GM23338 (cell line): ENCODE measurements around the gene SPTBN4. TPM values are rescaled to one million over a fixed set of nuclear protein-coding genes. Genes with fewer than 3 reads are reported as not detected.

ENCODE experiments used
- ATAC-seq: fragments of 200-7000 bp; cut with Tn5 transposase; 3 replicates; pipeline ENCODE4 v1.9.1; 2020
- DNase-seq: peaks from one replicate; pipeline ENCODE4 v3.0.0-alpha.2; 2015; ENCODE audit warnings: low spot score
- H2AFZ ChIP-seq: fragments of 200-600 bp; sonication (generic); 2 replicates; pipeline ENCODE4 v1.8.0; 2016; ENCODE audit warnings: antibody characterized with exemption, mild to moderate bottlenecking, moderate library complexity
- H3F3A ChIP-seq: fragments of 200-600 bp; sonication (generic); replicated peaks from 2 replicates; pipeline ENCODE4 v1.8.0; 2017; ENCODE audit warnings: antibody characterized with exemption, mixed run types, low read depth
- H3K27ac ChIP-seq: fragments of 200-600 bp; sonication (generic); 2 replicates; pipeline ENCODE4 v1.6.1; 2016; ENCODE audit warnings: low read depth
- H3K27me3 ChIP-seq: fragments of 200-600 bp; sonication (generic); 2 replicates; pipeline ENCODE4 v1.8.0; 2016; ENCODE audit warnings: mild to moderate bottlenecking, mixed run types, moderate library complexity; ENCODE audit not compliant: insufficient read depth
- H3K36me3 ChIP-seq: fragments of 200-600 bp; sonication (generic); 2 replicates; pipeline ENCODE4 v1.8.0; 2016; ENCODE audit warnings: mild to moderate bottlenecking; ENCODE audit not compliant: insufficient read depth
- H3K4me1 ChIP-seq: fragments of 200-600 bp; sonication (generic); 2 replicates; pipeline ENCODE4 v1.8.0; 2016; ENCODE audit warnings: mild to moderate bottlenecking, moderate library complexity; ENCODE audit not compliant: insufficient read depth
- H3K4me2 ChIP-seq: fragments of 200-600 bp; sonication (generic); 2 replicates; pipeline ENCODE4 v1.7.1; 2017; ENCODE audit warnings: mixed run types
- H3K4me3 ChIP-seq: fragments of 200-600 bp; sonication (generic); 2 replicates; pipeline ENCODE4 v1.6.1; 2016; ENCODE audit warnings: mixed run types
- H3K79me2 ChIP-seq: fragments of 200-600 bp; sonication (generic); replicated peaks from 2 replicates; pipeline ENCODE4 v1.8.0; 2017; ENCODE audit warnings: mild to moderate bottlenecking; ENCODE audit not compliant: insufficient read depth
- H3K9me2 ChIP-seq: fragments of 200-600 bp; sonication (generic); 2 replicates; pipeline ENCODE4 v1.8.0; 2017; ENCODE audit not compliant: insufficient read depth
- H4K20me1 ChIP-seq: fragments of 200-600 bp; sonication (generic); replicated peaks from 2 replicates; pipeline ENCODE4 v1.8.0; 2017; ENCODE audit warnings: mild to moderate bottlenecking; ENCODE audit not compliant: insufficient read depth
- H3K27ac Mint-ChIP-seq: 2 replicates; pipeline ENCODE4 v1.8.0; 2020; ENCODE audit warnings: inconsistent platforms, mild to moderate bottlenecking, moderate library complexity, mixed read lengths
- H3K27me3 Mint-ChIP-seq: 3 replicates; pipeline ENCODE4 v1.8.0; 2022; ENCODE audit warnings: low read depth, mild to moderate bottlenecking, moderate library complexity, mixed read lengths, inconsistent platforms; ENCODE audit not compliant: insufficient read depth, poor library complexity
- H3K36me3 Mint-ChIP-seq: 3 replicates; pipeline ENCODE4 v1.8.0; 2021; ENCODE audit warnings: low read depth, mild to moderate bottlenecking, inconsistent platforms, moderate library complexity, mixed read lengths
- H3K4me1 Mint-ChIP-seq: 3 replicates; pipeline ENCODE4 v1.8.0; 2020; ENCODE audit warnings: mild to moderate bottlenecking, inconsistent platforms, mixed read lengths
- H3K4me3 Mint-ChIP-seq: 3 replicates; pipeline ENCODE4 v1.8.0; 2021; ENCODE audit warnings: moderate library complexity, mild to moderate bottlenecking, inconsistent platforms, mixed read lengths
- H3K9me3 Mint-ChIP-seq: 3 replicates; pipeline ENCODE4 v1.8.0; 2020; ENCODE audit warnings: moderate library complexity, mild to moderate bottlenecking, inconsistent platforms, mixed read lengths
- CREB1 ChIP-seq: fragments of 250-450 bp; sonication (Bioruptor Pico); IDR thresholded peaks from 2 replicates; pipeline ENCODE4 v1.5.0; 2020; ENCODE audit warnings: low read depth, mild to moderate bottlenecking, moderate library complexity
- EZH2 ChIP-seq: fragments of 200-600 bp; sonication (generic); IDR thresholded peaks from one replicate; pipeline ENCODE4 v1.8.0; 2017; ENCODE audit warnings: antibody characterized with exemption, mild to moderate bottlenecking, low read depth; ENCODE audit not compliant: unreplicated experiment
- EZH2phosphoT487 ChIP-seq: fragments of 200-600 bp; sonication (generic); IDR thresholded peaks from one replicate; pipeline ENCODE4 v1.8.1; 2018; ENCODE audit warnings: antibody characterized with exemption; ENCODE audit not compliant: unreplicated experiment
- JUNB ChIP-seq: IDR thresholded peaks from one replicate; pipeline ENCODE4 v1.6.1; 2016; ENCODE audit warnings: antibody characterized with exemption; ENCODE audit not compliant: unreplicated experiment
- NANOG ChIP-seq: IDR thresholded peaks from 2 replicates; pipeline ENCODE4 v1.6.1; 2016; ENCODE audit warnings: antibody characterized with exemption, borderline replicate concordance
- POLR2AphosphoS5 ChIP-seq: IDR thresholded peaks from 2 replicates; pipeline ENCODE4 v1.6.1; 2016; ENCODE audit warnings: antibody characterized with exemption, low read depth
- STAT1 ChIP-seq: IDR thresholded peaks from one replicate; pipeline ENCODE4 v1.6.1; 2016; ENCODE audit warnings: antibody characterized with exemption; ENCODE audit not compliant: unreplicated experiment
- ZNF114 ChIP-seq: fragments of 250-450 bp; sonication (Bioruptor Pico); IDR thresholded peaks from 2 replicates; pipeline ENCODE4 v1.5.0; 2020; ENCODE audit warnings: mild to moderate bottlenecking, moderate library complexity
- ZNF331 ChIP-seq: fragments of 250-450 bp; sonication (Bioruptor Pico); IDR thresholded peaks from 2 replicates; pipeline ENCODE4 v1.5.0; 2020; ENCODE audit warnings: low read depth, mild to moderate bottlenecking, moderate library complexity
- polyA plus RNA-seq: library from polyadenylated mRNA; unstranded; fragments of >200 nt; fragmentation: Nextera tagmentation; extraction: Ambion mirVana; gene quantifications from 2 replicates; pipeline ENCODE4 v1.2.1, GENCODE V29; 2016
- total RNA-seq: library from RNA; depleted of rRNA; stranded (reverse); fragments of >200 nt; shearing (Covaris generic); gene quantifications from 2 replicates; pipeline ENCODE4 v1.2.3, GENCODE V29; 2014
- TF ChIP-seq, protein P1 (sequence below): IDR thresholded peaks from 2 replicates; pipeline ENCODE4 v1.6.1; 2016; ENCODE audit warnings: antibody characterized with exemption
- TF ChIP-seq, protein P2 (sequence below): IDR thresholded peaks from one replicate; pipeline ENCODE4 v1.6.1; 2018; ENCODE audit warnings: antibody characterized with exemption; ENCODE audit not compliant: unreplicated experiment
- TF ChIP-seq, protein P3 (sequence below), 2 experiments: fragments of 200-600 bp in 1 of 2; sonication (generic) in 1 of 2; conservative IDR thresholded peaks; 2 replicates each; pipeline versions ENCODE4 v1.5.1 to v1.6.1; 2016 to 2017; ENCODE audit warnings: antibody characterized with exemption in 2 of 2, low read depth in 2 of 2, mild to moderate bottlenecking in 2 of 2, moderate library complexity in 1 of 2
- TF ChIP-seq, protein P4 (sequence below): fragments of 250-450 bp; sonication (Bioruptor Pico); IDR thresholded peaks from 2 replicates; pipeline ENCODE4 v1.5.0; 2020; ENCODE audit warnings: mild to moderate bottlenecking, moderate library complexity

Gene SPTBN4
- total and polyA plus RNA-seq, 2 experiments from 2014 or later = 1.6 to 2.3 TPM

DNA sequence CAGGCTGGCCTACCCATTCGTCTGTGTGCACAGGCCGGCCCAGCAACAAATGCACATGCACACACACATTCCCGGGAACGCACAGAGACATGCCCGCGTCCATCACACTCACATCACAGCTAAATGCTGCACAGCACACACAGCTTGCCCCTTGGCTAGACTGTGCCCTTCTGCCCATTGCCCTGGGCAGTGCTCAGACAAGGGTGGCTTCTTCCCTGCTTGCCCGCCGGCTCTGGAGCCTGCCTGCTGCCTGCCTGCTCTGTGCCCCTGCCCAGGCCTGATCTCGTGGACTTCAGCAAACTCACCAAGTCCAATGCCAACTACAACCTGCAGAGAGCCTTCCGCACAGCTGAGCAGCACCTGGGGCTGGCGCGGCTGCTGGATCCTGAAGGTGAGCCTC lies 30.4 kb downstream of the SPTBN4 start:
- Histone ChIP-seq H3K4me2 (no peak overlapping the region), H3K4me1 (no peaks in the 10 kb centered on the region), H4K20me1 (no peaks in the 10 kb centered on the region), H3K36me3 (no peaks in the 10 kb centered on the region), H3K9me2 (no peaks in the 10 kb centered on the region), H3K79me2 (no peaks in the 10 kb centered on the region), H3K4me3 (no peak overlapping the region), H2AFZ (no peak overlapping the region), H3F3A (no peaks in the 10 kb centered on the region), H3K27ac (no peak overlapping the region), H3K27me3 (no peaks in the 10 kb centered on the region)
- TF ChIP-seq, protein P1, sequence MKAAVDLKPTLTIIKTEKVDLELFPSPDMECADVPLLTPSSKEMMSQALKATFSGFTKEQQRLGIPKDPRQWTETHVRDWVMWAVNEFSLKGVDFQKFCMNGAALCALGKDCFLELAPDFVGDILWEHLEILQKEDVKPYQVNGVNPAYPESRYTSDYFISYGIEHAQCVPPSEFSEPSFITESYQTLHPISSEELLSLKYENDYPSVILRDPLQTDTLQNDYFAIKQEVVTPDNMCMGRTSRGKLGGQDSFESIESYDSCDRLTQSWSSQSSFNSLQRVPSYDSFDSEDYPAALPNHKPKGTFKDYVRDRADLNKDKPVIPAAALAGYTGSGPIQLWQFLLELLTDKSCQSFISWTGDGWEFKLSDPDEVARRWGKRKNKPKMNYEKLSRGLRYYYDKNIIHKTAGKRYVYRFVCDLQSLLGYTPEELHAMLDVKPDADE = no peak
- TF ChIP-seq CREB1 (CRISPR knock-in tag) (no peak), ZNF114 (no peak), NANOG (no peak), EZH2phosphoT487 (no peak), STAT1 (no peak), ZNF331 (CRISPR knock-in tag) (no peak), EZH2 (no peak), JUNB (no peak), POLR2AphosphoS5 (no peak)
- TF ChIP-seq, protein P2, sequence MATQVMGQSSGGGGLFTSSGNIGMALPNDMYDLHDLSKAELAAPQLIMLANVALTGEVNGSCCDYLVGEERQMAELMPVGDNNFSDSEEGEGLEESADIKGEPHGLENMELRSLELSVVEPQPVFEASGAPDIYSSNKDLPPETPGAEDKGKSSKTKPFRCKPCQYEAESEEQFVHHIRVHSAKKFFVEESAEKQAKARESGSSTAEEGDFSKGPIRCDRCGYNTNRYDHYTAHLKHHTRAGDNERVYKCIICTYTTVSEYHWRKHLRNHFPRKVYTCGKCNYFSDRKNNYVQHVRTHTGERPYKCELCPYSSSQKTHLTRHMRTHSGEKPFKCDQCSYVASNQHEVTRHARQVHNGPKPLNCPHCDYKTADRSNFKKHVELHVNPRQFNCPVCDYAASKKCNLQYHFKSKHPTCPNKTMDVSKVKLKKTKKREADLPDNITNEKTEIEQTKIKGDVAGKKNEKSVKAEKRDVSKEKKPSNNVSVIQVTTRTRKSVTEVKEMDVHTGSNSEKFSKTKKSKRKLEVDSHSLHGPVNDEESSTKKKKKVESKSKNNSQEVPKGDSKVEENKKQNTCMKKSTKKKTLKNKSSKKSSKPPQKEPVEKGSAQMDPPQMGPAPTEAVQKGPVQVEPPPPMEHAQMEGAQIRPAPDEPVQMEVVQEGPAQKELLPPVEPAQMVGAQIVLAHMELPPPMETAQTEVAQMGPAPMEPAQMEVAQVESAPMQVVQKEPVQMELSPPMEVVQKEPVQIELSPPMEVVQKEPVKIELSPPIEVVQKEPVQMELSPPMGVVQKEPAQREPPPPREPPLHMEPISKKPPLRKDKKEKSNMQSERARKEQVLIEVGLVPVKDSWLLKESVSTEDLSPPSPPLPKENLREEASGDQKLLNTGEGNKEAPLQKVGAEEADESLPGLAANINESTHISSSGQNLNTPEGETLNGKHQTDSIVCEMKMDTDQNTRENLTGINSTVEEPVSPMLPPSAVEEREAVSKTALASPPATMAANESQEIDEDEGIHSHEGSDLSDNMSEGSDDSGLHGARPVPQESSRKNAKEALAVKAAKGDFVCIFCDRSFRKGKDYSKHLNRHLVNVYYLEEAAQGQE = no peak
- TF ChIP-seq, protein P3, sequence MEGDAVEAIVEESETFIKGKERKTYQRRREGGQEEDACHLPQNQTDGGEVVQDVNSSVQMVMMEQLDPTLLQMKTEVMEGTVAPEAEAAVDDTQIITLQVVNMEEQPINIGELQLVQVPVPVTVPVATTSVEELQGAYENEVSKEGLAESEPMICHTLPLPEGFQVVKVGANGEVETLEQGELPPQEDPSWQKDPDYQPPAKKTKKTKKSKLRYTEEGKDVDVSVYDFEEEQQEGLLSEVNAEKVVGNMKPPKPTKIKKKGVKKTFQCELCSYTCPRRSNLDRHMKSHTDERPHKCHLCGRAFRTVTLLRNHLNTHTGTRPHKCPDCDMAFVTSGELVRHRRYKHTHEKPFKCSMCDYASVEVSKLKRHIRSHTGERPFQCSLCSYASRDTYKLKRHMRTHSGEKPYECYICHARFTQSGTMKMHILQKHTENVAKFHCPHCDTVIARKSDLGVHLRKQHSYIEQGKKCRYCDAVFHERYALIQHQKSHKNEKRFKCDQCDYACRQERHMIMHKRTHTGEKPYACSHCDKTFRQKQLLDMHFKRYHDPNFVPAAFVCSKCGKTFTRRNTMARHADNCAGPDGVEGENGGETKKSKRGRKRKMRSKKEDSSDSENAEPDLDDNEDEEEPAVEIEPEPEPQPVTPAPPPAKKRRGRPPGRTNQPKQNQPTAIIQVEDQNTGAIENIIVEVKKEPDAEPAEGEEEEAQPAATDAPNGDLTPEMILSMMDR (conservative IDR thresholded peaks at IDR 0.05; ENCODE audit: low read depth in 2 of 2) = no peak
- TF ChIP-seq, protein P4, sequence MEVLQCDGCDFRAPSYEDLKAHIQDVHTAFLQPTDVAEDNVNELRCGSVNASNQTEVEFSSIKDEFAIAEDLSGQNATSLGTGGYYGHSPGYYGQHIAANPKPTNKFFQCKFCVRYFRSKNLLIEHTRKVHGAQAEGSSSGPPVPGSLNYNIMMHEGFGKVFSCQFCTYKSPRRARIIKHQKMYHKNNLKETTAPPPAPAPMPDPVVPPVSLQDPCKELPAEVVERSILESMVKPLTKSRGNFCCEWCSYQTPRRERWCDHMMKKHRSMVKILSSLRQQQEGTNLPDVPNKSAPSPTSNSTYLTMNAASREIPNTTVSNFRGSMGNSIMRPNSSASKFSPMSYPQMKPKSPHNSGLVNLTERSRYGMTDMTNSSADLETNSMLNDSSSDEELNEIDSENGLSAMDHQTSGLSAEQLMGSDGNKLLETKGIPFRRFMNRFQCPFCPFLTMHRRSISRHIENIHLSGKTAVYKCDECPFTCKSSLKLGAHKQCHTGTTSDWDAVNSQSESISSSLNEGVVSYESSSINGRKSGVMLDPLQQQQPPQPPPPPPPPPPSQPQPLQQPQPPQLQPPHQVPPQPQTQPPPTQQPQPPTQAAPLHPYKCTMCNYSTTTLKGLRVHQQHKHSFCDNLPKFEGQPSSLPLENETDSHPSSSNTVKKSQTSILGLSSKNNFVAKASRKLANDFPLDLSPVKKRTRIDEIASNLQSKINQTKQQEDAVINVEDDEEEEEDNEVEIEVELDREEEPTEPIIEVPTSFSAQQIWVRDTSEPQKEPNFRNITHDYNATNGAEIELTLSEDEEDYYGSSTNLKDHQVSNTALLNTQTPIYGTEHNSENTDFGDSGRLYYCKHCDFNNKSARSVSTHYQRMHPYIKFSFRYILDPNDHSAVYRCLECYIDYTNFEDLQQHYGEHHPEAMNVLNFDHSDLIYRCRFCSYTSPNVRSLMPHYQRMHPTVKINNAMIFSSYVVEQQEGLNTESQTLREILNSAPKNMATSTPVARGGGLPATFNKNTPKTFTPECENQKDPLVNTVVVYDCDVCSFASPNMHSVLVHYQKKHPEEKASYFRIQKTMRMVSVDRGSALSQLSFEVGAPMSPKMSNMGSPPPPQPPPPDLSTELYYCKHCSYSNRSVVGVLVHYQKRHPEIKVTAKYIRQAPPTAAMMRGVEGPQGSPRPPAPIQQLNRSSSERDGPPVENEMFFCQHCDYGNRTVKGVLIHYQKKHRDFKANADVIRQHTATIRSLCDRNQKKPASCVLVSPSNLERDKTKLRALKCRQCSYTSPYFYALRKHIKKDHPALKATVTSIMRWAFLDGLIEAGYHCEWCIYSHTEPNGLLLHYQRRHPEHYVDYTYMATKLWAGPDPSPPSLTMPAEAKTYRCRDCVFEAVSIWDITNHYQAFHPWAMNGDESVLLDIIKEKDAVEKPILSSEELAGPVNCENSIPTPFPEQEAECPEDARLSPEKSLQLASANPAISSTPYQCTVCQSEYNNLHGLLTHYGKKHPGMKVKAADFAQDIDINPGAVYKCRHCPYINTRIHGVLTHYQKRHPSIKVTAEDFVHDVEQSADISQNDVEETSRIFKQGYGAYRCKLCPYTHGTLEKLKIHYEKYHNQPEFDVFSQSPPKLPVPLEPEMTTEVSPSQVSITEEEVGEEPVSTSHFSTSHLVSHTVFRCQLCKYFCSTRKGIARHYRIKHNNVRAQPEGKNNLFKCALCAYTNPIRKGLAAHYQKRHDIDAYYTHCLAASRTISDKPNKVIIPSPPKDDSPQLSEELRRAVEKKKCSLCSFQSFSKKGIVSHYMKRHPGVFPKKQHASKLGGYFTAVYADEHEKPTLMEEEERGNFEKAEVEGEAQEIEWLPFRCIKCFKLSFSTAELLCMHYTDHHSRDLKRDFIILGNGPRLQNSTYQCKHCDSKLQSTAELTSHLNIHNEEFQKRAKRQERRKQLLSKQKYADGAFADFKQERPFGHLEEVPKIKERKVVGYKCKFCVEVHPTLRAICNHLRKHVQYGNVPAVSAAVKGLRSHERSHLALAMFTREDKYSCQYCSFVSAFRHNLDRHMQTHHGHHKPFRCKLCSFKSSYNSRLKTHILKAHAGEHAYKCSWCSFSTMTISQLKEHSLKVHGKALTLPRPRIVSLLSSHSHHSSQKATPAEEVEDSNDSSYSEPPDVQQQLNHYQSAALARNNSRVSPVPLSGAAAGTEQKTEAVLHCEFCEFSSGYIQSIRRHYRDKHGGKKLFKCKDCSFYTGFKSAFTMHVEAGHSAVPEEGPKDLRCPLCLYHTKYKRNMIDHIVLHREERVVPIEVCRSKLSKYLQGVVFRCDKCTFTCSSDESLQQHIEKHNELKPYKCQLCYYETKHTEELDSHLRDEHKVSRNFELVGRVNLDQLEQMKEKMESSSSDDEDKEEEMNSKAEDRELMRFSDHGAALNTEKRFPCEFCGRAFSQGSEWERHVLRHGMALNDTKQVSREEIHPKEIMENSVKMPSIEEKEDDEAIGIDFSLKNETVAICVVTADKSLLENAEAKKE (CRISPR knock-in tag) = no peak
- H3K36me3 Mint-ChIP-seq = no peaks in the 10 kb centered on the region
- H3K4me3 Mint-ChIP-seq = no peak overlapping the region
- no peak for ATAC-seq
- no peaks in the 10 kb centered on the region; the same call in 2 of the 3 replicates for H3K4me1 Mint-ChIP-seq
- H3K9me3 Mint-ChIP-seq = peaks cover 6% of the 10 kb centered on the region
- no peak overlapping the region for H3K27ac Mint-ChIP-seq
- DNase-seq = no peak
- H3K27me3 Mint-ChIP-seq = peaks cover 20% of the 10 kb centered on the region
